Measurements from ENCODE around the gene RNLS. TPM values are rescaled to one million over a fixed set of nuclear protein-coding genes. Genes with fewer than 3 reads are reported as not detected.

Gene RNLS
- total RNA-seq, 1 donor from 2014 or later = 4.4 TPM

GRCh38 chr10:88259381-88259780, 323.7 kb downstream of the RNLS start:
- H3K4me3 Mint-ChIP-seq (ENCODE audit: unreplicated experiment) = no peak overlapping the region

GRCh38 chr10:88256886-88257285, 326.2 kb downstream of the RNLS start:
- H3K4me3 Mint-ChIP-seq (ENCODE audit: unreplicated experiment) = no peak overlapping the region

More at GRCh38 chr10:88259381-88259780, 323.7 kb downstream of the RNLS start:
- H3K27me3 Mint-ChIP-seq (ENCODE audit: unreplicated experiment) = no peaks in the 10 kb centered on the region
- DNase-seq = no peak
- no peak overlapping the region for H3K27ac Mint-ChIP-seq (ENCODE audit: unreplicated experiment)
- no peaks in the 10 kb centered on the region for H3K36me3 Mint-ChIP-seq (ENCODE audit: unreplicated experiment)
- peaks cover 2% of the 10 kb centered on the region for H3K4me1 Mint-ChIP-seq (ENCODE audit: low read depth, unreplicated experiment)
- no peaks in the 10 kb centered on the region for H3K9me3 Mint-ChIP-seq (ENCODE audit: unreplicated experiment)
- no peak for TF ChIP-seq CTCF (IDR thresholded peaks at IDR 0.05; ENCODE audit: partially characterized antibody, unreplicated experiment)

GRCh38 chr10:88256013-88256680, 327.0 kb downstream of the RNLS start:
- Mint-ChIP-seq H3K27me3 (ENCODE audit: unreplicated experiment) (no peaks in the 10 kb centered on the region), H3K4me1 (ENCODE audit: low read depth, unreplicated experiment) (peaks cover 6% of the 10 kb centered on the region), H3K4me3 (ENCODE audit: unreplicated experiment) (no peak overlapping the region), H3K27ac (ENCODE audit: unreplicated experiment) (no peak overlapping the region), H3K36me3 (ENCODE audit: unreplicated experiment) (no peaks in the 10 kb centered on the region), H3K9me3 (ENCODE audit: unreplicated experiment) (no peaks in the 10 kb centered on the region)
- DNase-seq = no peak
- TF ChIP-seq CTCF (IDR thresholded peaks at IDR 0.05; ENCODE audit: partially characterized antibody, unreplicated experiment) = no peak

More at GRCh38 chr10:88256886-88257285, 326.2 kb downstream of the RNLS start:
- no peak for DNase-seq
- no peak for TF ChIP-seq CTCF (IDR thresholded peaks at IDR 0.05; ENCODE audit: partially characterized antibody, unreplicated experiment)
- Mint-ChIP-seq H3K9me3 (ENCODE audit: unreplicated experiment) (no peaks in the 10 kb centered on the region), H3K36me3 (ENCODE audit: unreplicated experiment) (no peaks in the 10 kb centered on the region), H3K27me3 (ENCODE audit: unreplicated experiment) (no peaks in the 10 kb centered on the region), H3K4me1 (ENCODE audit: low read depth, unreplicated experiment) (peaks cover 6% of the 10 kb centered on the region), H3K27ac (ENCODE audit: unreplicated experiment) (no peak overlapping the region)

GRCh38 chr10:88254091-88254490, 329.0 kb downstream of the RNLS start:
- Mint-ChIP-seq H3K4me3 (ENCODE audit: unreplicated experiment) (no peak overlapping the region), H3K27me3 (ENCODE audit: unreplicated experiment) (no peaks in the 10 kb centered on the region), H3K4me1 (ENCODE audit: low read depth, unreplicated experiment) (peaks cover 6% of the 10 kb centered on the region), H3K9me3 (ENCODE audit: unreplicated experiment) (no peaks in the 10 kb centered on the region), H3K36me3 (ENCODE audit: unreplicated experiment) (no peaks in the 10 kb centered on the region), H3K27ac (ENCODE audit: unreplicated experiment) (no peak overlapping the region)
- no peak for DNase-seq
- no peak for TF ChIP-seq CTCF (IDR thresholded peaks at IDR 0.05; ENCODE audit: partially characterized antibody, unreplicated experiment)

GRCh38 chr10:88253622-88254021, 329.5 kb downstream of the RNLS start:
- Mint-ChIP-seq H3K4me3 (ENCODE audit: unreplicated experiment) (no peak overlapping the region), H3K27ac (ENCODE audit: unreplicated experiment) (no peak overlapping the region), H3K9me3 (ENCODE audit: unreplicated experiment) (no peaks in the 10 kb centered on the region), H3K36me3 (ENCODE audit: unreplicated experiment) (no peaks in the 10 kb centered on the region), H3K27me3 (ENCODE audit: unreplicated experiment) (no peaks in the 10 kb centered on the region), H3K4me1 (ENCODE audit: low read depth, unreplicated experiment) (peaks cover 6% of the 10 kb centered on the region)
- no peak for TF ChIP-seq CTCF (IDR thresholded peaks at IDR 0.05; ENCODE audit: partially characterized antibody, unreplicated experiment)
- no peak for DNase-seq
